PC-9 (cell line): ENCODE results near the gene ATP2B3.

ENCODE experiments used
- CTCF ChIP-seq: fragments of 200-600 bp; sonication (generic); conservative IDR thresholded peaks from 2 replicates; pipeline ENCODE4 v1.6.1; 2017; ENCODE audit warnings: mixed run types, antibody characterized with exemption, mild to moderate bottlenecking, moderate library complexity
- EZH2 ChIP-seq: fragments of 200-600 bp; sonication (generic); IDR thresholded peaks from 2 replicates; pipeline ENCODE4 v1.8.0; 2017; ENCODE audit warnings: antibody characterized with exemption, low read depth

- TF ChIP-seq CTCF = no peak
- TF ChIP-seq EZH2 = no peak
These were observed 21.0 kb downstream of the ATP2B3 start for GRCh38 chrX:153538424-153538823.
